ENCODE measurements around the gene EXOC4. TPM values are rescaled to one million over a fixed set of nuclear protein-coding genes. Genes with fewer than 3 reads are reported as not detected.
A peak's percentile ranks its signal among the peaks of the same experiment; 100 is the strongest.

Gene EXOC4
- total RNA-seq, 2 experiments from 2014 or later = 58.0 to 59.9 TPM

GRCh38 chr7:133688483-133689239 lies 435.8 kb downstream of the EXOC4 start:
- Histone ChIP-seq H3K4me3 (ENCODE audit: low read length) (no peak overlapping the region), H3K36me3 (ENCODE audit: insufficient read depth, low read length) (no peaks in the 10 kb centered on the region), H3K27me3 (ENCODE audit: control insufficient read depth in 1 of 2, insufficient read depth in 2 of 2, low read length in 2 of 2) (no peaks in the 10 kb centered on the region), H3K27ac (ENCODE audit: low read depth in 1 of 2, low read length in 2 of 2) (no peak overlapping the region), H3K9me3 (ENCODE audit: control insufficient read depth in 1 of 2, insufficient read depth in 1 of 2, low read length in 2 of 2) (no peaks in the 10 kb centered on the region), H3K4me1 (ENCODE audit: insufficient read depth, low read length) (no peaks in the 10 kb centered on the region)
- no peak overlapping the region for H3K27ac Mint-ChIP-seq
- no peak for TF ChIP-seq CTCF (IDR thresholded peaks at IDR 0.05)
- ATAC-seq (ENCODE audit: poor library complexity) = no peak
- H3K4me3 Mint-ChIP-seq = no peak overlapping the region
- DNase-seq = peak in 3 of 14 experiments; percentile 5 to 18 (median 15)
- CTCF ChIA-PET = no interaction called here
- H3K4me1 Mint-ChIP-seq (ENCODE audit: low read depth) = peaks cover 4% of the 10 kb centered on the region
- peaks cover 3% of the 10 kb centered on the region for H3K36me3 Mint-ChIP-seq (ENCODE audit: low read depth)
- H3K27me3 Mint-ChIP-seq = no peaks in the 10 kb centered on the region
- H3K9me3 Mint-ChIP-seq = no peaks in the 10 kb centered on the region
- intact Hi-C loops (cut with DNase I, micrococcal nuclease) = no loop called here
- POLR2A ChIA-PET = no interaction called here

DNA sequence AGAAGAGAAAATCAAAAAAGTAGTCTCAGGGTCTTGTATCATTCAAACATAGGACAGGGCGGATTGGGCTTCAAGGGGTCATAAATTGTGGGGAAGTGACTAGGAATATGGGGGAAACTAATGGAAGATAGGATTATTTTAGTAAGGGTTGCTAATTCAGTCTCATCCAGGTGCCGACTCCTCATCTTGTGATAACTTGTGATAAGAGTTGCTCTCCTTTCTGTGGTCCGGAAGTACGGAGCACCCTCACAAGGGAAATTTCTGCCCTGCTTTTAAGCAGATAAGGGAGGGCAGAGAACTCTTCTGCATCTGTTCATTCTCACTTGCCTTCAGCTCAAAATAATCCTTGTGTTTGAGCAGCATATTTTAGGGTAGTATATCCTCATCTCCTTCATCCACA lies 437.9 kb downstream of the EXOC4 start:
- Mint-ChIP-seq H3K4me3 (no peak overlapping the region), H3K27me3 (no peaks in the 10 kb centered on the region), H3K36me3 (ENCODE audit: low read depth) (peaks cover 2% of the 10 kb centered on the region), H3K27ac (no peak overlapping the region), H3K9me3 (no peaks in the 10 kb centered on the region), H3K4me1 (ENCODE audit: low read depth) (peaks cover 12% of the 10 kb centered on the region)
- Histone ChIP-seq H3K9me3 (ENCODE audit: control insufficient read depth in 1 of 2, insufficient read depth in 1 of 2, low read length in 2 of 2) (no peaks in the 10 kb centered on the region), H3K27ac (ENCODE audit: low read depth in 1 of 2, low read length in 2 of 2) (no peak overlapping the region), H3K4me3 (ENCODE audit: low read length) (no peak overlapping the region), H3K27me3 (ENCODE audit: control insufficient read depth in 1 of 2, insufficient read depth in 2 of 2, low read length in 2 of 2) (no peaks in the 10 kb centered on the region), H3K36me3 (ENCODE audit: insufficient read depth, low read length) (no peaks in the 10 kb centered on the region), H3K4me1 (ENCODE audit: insufficient read depth, low read length) (no peaks in the 10 kb centered on the region)
- ATAC-seq (ENCODE audit: poor library complexity) (no peak), DNase-seq (no peak)
- no peak for TF ChIP-seq CTCF (IDR thresholded peaks at IDR 0.05)
- intact Hi-C loops (cut with DNase I, micrococcal nuclease) = no loop called here
- CTCF ChIA-PET = no interaction called here
- POLR2A ChIA-PET = no interaction called here

DNA sequence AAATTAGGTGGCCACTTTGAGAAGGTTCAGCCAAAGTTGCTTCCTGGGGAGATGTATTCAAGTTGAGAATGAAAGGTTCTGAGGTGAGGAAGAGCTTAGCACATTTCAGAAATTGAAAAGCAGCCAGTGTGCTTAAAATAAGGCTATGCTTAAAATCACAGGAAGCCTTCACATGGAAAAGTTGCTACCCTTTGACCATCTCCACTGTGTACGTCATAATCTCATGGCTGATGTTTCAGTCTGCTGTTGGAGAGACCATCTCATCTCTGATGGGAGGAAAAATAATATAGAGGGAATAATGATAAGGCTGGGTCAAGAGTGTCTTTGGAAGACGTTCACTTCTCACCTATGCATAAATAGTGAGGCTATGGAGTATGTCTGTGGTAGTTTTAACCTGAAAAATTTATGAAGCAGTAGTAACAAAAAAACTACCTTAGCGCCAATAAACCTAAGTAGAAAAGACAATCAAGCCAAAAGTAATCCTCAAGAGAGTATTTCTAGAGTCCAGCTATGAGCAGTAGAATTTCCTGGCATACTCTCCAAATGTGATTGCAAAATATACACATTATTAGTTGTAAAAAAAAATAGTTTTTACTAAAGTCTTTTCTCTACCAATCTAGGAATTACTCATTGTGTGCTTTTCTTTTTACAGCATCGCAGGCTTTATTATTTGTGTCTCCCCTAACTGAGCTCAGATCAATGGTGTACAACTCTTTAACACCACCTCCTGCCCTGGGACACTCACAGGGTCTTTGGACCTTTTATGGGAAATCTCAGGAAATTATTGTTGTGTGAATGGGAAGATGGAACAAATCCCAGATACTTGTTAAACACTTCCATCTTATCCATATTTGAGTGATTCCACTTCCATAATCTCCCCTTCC lies 439.1 kb downstream of the EXOC4 start:
- Mint-ChIP-seq H3K9me3 (no peaks in the 10 kb centered on the region), H3K27ac (no peak overlapping the region), H3K4me3 (no peak overlapping the region), H3K36me3 (ENCODE audit: low read depth) (no peaks in the 10 kb centered on the region), H3K27me3 (no peaks in the 10 kb centered on the region), H3K4me1 (ENCODE audit: low read depth) (peaks cover 12% of the 10 kb centered on the region)
- Histone ChIP-seq H3K36me3 (ENCODE audit: insufficient read depth, low read length) (no peaks in the 10 kb centered on the region), H3K4me1 (ENCODE audit: insufficient read depth, low read length) (no peaks in the 10 kb centered on the region), H3K27ac (ENCODE audit: low read depth in 1 of 2, low read length in 2 of 2) (no peak overlapping the region), H3K9me3 (ENCODE audit: control insufficient read depth in 1 of 2, insufficient read depth in 1 of 2, low read length in 2 of 2) (no peaks in the 10 kb centered on the region), H3K4me3 (ENCODE audit: low read length) (no peak overlapping the region), H3K27me3 (ENCODE audit: control insufficient read depth in 1 of 2, insufficient read depth in 2 of 2, low read length in 2 of 2) (no peaks in the 10 kb centered on the region)
- intact Hi-C loops (cut with DNase I, micrococcal nuclease) = no loop called here
- ATAC-seq (ENCODE audit: poor library complexity) (no peak), DNase-seq (no peak)
- no peak for TF ChIP-seq CTCF (IDR thresholded peaks at IDR 0.05)
- POLR2A ChIA-PET = no interaction called here
- CTCF ChIA-PET = no interaction called here
